Ishikawa (cell line): Measurements from ENCODE around the gene KCNIP4.

Source experiments
- CEBPB ChIP-seq: IDR thresholded peaks from 2 replicates; pipeline ENCODE4 v1.6.1; 2012
- CREB1 ChIP-seq: IDR thresholded peaks from 2 replicates; pipeline ENCODE4 v1.6.1; 2012; ENCODE audit warnings: low read depth
- EGR1 ChIP-seq: IDR thresholded peaks from 2 replicates; pipeline ENCODE4 v1.6.1; 2012
- EP300 ChIP-seq: IDR thresholded peaks from 2 replicates; pipeline ENCODE4 v1.6.1; 2012; ENCODE audit warnings: borderline replicate concordance
- FOXM1 ChIP-seq: IDR thresholded peaks from 2 replicates; pipeline ENCODE4 v1.6.1; 2012; ENCODE audit warnings: low read depth, borderline replicate concordance
- MAX ChIP-seq: IDR thresholded peaks from 2 replicates; pipeline ENCODE4 v1.6.1; 2012
- NFIC ChIP-seq: IDR thresholded peaks from 2 replicates; pipeline ENCODE4 v1.6.1; 2012
- RAD21 ChIP-seq: IDR thresholded peaks from 2 replicates; pipeline ENCODE4 v1.6.1; 2012; ENCODE audit warnings: low read depth
- REST ChIP-seq: IDR thresholded peaks from 2 replicates; pipeline ENCODE4 v1.6.1; 2012; ENCODE audit warnings: low read depth, mild to moderate bottlenecking
- TAF1 ChIP-seq: IDR thresholded peaks from 2 replicates; pipeline ENCODE4 v1.6.1; 2012; ENCODE audit warnings: low read depth, mild to moderate bottlenecking
- TCF12 ChIP-seq: IDR thresholded peaks from 2 replicates; pipeline ENCODE4 v1.6.1; 2012; ENCODE audit warnings: low read depth
- TEAD4 ChIP-seq: IDR thresholded peaks from 2 replicates; pipeline ENCODE4 v1.6.1; 2012
- USF1 ChIP-seq: IDR thresholded peaks from 2 replicates; pipeline ENCODE4 v1.6.1; 2012
- YY1 ChIP-seq: IDR thresholded peaks from 2 replicates; pipeline ENCODE4 v1.6.1; 2012; ENCODE audit warnings: low read depth
- ZBTB7A ChIP-seq: IDR thresholded peaks from 2 replicates; pipeline ENCODE4 v1.6.1; 2012; ENCODE audit warnings: low read depth

The KCNIP4 gene

GRCh38 chr4:21888195-21888976 lies 60.2 kb downstream of the KCNIP4 start:
- TF ChIP-seq NFIC: no peak
- TF ChIP-seq YY1: no peak
- no peak for TF ChIP-seq EGR1
- no peak for TF ChIP-seq RAD21
- TF ChIP-seq CREB1: no peak
- TF ChIP-seq MAX: no peak
- no peak for TF ChIP-seq ZBTB7A
- no peak for TF ChIP-seq CEBPB

GRCh38 chr4:21887481-21887880 lies 61.1 kb downstream of the KCNIP4 start:
- TF ChIP-seq EP300 (no peak), FOXM1 (no peak), NFIC (no peak), YY1 (no peak), EGR1 (no peak), CEBPB (no peak)

- TF ChIP-seq NFIC (no peak), TEAD4 (no peak), USF1 (no peak), CEBPB (no peak), CREB1 (no peak), EP300 (no peak), ZBTB7A (no peak), REST (no peak), RAD21 (no peak), TAF1 (no peak)
Measured at GRCh38 chr4:21885770-21886169, 62.8 kb downstream of the KCNIP4 start.

- no peak for TF ChIP-seq USF1
- no peak for TF ChIP-seq FOXM1
- TF ChIP-seq CREB1: no peak
- TF ChIP-seq ZBTB7A: no peak
- TF ChIP-seq MAX: no peak
- TF ChIP-seq RAD21: no peak
- TF ChIP-seq REST: no peak
- TF ChIP-seq EGR1: no peak
- no peak for TF ChIP-seq TCF12
- no peak for TF ChIP-seq TAF1
- TF ChIP-seq TEAD4: no peak
- no peak for TF ChIP-seq CEBPB
- TF ChIP-seq NFIC: no peak
- no peak for TF ChIP-seq YY1
- TF ChIP-seq EP300: no peak
Measured at GRCh38 chr4:21885241-21885640, 63.3 kb downstream of the KCNIP4 start.

- TF ChIP-seq USF1 (no peak), EGR1 (no peak), CREB1 (no peak), YY1 (no peak), MAX (no peak), ZBTB7A (no peak), NFIC (no peak), TCF12 (no peak), RAD21 (no peak), TAF1 (no peak), FOXM1 (no peak), CEBPB (no peak), TEAD4 (no peak), EP300 (no peak), REST (no peak)
Measured at GRCh38 chr4:21884615-21885014, 64.0 kb downstream of the KCNIP4 start.
